ENCODE data around the gene FAM20A. TPM values are rescaled to one million over a fixed set of nuclear protein-coding genes. Genes with fewer than 3 reads are reported as not detected.

FAM20A gene
- total RNA-seq, 1 experiment from 2014 or later, result 1.3 TPM

GRCh38 chr17:68592682-68593641 lies 8.2 kb downstream of the FAM20A start:
- no peaks in the 10 kb centered on the region for H3K9me3 Mint-ChIP-seq (ENCODE audit: low read depth, unreplicated experiment)
- H3K4me1 Mint-ChIP-seq (ENCODE audit: low read depth, unreplicated experiment), result no peaks in the 10 kb centered on the region
- H3K4me3 Mint-ChIP-seq (ENCODE audit: low read depth, unreplicated experiment), result no peak overlapping the region
- no TSS peak for BruUV-seq (replicated peaks)
- DNase-seq, result no peak
- H3K27ac Mint-ChIP-seq (ENCODE audit: unreplicated experiment), result no peak overlapping the region
- intact Hi-C loops (cut with micrococcal nuclease; ENCODE audit: unreplicated experiment), result no loop called here
- no peaks in the 10 kb centered on the region for H3K36me3 Mint-ChIP-seq (ENCODE audit: insufficient read depth, unreplicated experiment)
- no peak for TF ChIP-seq CTCF (IDR thresholded peaks at IDR 0.05; ENCODE audit: unreplicated experiment)
- CTCF ChIA-PET, result no interaction called here
- H3K27me3 Mint-ChIP-seq (ENCODE audit: unreplicated experiment), result peaks cover 39% of the 10 kb centered on the region

DNA sequence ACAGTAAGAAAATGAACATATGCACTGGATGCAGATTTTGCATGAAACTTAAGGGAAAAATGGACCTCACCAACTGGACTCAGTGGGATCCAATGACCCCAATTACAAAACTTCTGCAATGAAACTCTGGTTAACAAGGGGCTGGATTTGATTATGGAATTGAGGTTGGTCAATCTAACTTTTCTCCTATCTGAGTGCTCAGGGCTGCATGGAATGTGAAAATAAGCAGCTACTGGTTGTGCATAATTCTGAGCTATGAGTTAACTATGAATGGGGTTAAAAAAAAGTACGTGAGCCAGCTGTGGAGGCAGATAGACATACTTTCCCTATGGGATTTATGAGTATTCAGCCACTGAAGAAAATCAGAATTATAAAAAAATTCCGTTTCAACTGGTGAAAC lies 9.2 kb downstream of the FAM20A start:
- H3K36me3 Mint-ChIP-seq (ENCODE audit: insufficient read depth, unreplicated experiment), result no peaks in the 10 kb centered on the region
- CTCF ChIA-PET, result no interaction called here
- H3K27ac Mint-ChIP-seq (ENCODE audit: unreplicated experiment), result no peak overlapping the region
- H3K4me1 Mint-ChIP-seq (ENCODE audit: low read depth, unreplicated experiment), result no peaks in the 10 kb centered on the region
- BruUV-seq (replicated peaks), result no TSS peak
- H3K27me3 Mint-ChIP-seq (ENCODE audit: unreplicated experiment), result peaks cover 39% of the 10 kb centered on the region
- no peaks in the 10 kb centered on the region for H3K9me3 Mint-ChIP-seq (ENCODE audit: low read depth, unreplicated experiment)
- no peak overlapping the region for H3K4me3 Mint-ChIP-seq (ENCODE audit: low read depth, unreplicated experiment)
- DNase-seq, result no peak
- no peak for TF ChIP-seq CTCF (IDR thresholded peaks at IDR 0.05; ENCODE audit: unreplicated experiment)
- intact Hi-C loops (cut with micrococcal nuclease; ENCODE audit: unreplicated experiment), result no loop called here

GRCh38 chr17:68591583-68591982 lies 9.6 kb downstream of the FAM20A start:
- TF ChIP-seq CTCF (IDR thresholded peaks at IDR 0.05; ENCODE audit: unreplicated experiment), result no peak
- Mint-ChIP-seq H3K27ac (ENCODE audit: unreplicated experiment) (no peak overlapping the region), H3K4me1 (ENCODE audit: low read depth, unreplicated experiment) (no peaks in the 10 kb centered on the region), H3K4me3 (ENCODE audit: low read depth, unreplicated experiment) (no peak overlapping the region), H3K9me3 (ENCODE audit: low read depth, unreplicated experiment) (no peaks in the 10 kb centered on the region), H3K36me3 (ENCODE audit: insufficient read depth, unreplicated experiment) (no peaks in the 10 kb centered on the region), H3K27me3 (ENCODE audit: unreplicated experiment) (peaks cover 39% of the 10 kb centered on the region)
- BruUV-seq (replicated peaks), result no TSS peak
- CTCF ChIA-PET, result no interaction called here
- no peak for DNase-seq
- intact Hi-C loops (cut with micrococcal nuclease; ENCODE audit: unreplicated experiment), result no loop called here

DNA sequence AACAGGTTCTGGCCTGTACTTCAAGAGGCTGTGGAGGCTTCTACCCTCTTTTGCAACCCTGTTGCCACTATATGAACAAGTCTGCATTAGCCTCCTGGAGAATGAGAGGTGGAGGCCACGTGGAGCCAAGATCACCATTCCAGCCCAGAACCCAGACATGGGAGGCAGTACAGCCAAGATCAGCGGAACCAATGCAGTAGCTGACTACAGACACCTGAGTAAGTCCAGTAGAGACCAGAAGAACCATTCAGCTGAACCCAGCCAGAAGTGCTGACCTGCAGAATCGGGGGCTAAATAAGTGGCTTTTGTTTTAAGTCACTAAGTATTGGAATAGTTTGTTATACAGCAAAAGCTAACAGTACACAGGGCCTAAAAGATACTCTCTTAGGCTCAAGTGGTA lies 12.1 kb downstream of the FAM20A start:
- Mint-ChIP-seq H3K4me1 (ENCODE audit: low read depth, unreplicated experiment) (peaks cover 23% of the 10 kb centered on the region), H3K4me3 (ENCODE audit: low read depth, unreplicated experiment) (no peak overlapping the region), H3K36me3 (ENCODE audit: insufficient read depth, unreplicated experiment) (peaks cover 5% of the 10 kb centered on the region), H3K27me3 (ENCODE audit: unreplicated experiment) (peaks cover 24% of the 10 kb centered on the region), H3K27ac (ENCODE audit: unreplicated experiment) (no peak overlapping the region), H3K9me3 (ENCODE audit: low read depth, unreplicated experiment) (no peaks in the 10 kb centered on the region)
- no peak for DNase-seq
- intact Hi-C loops (cut with micrococcal nuclease; ENCODE audit: unreplicated experiment), result no loop called here
- BruUV-seq (replicated peaks), result no TSS peak
- TF ChIP-seq CTCF (IDR thresholded peaks at IDR 0.05; ENCODE audit: unreplicated experiment), result no peak
- CTCF ChIA-PET, result no interaction called here
